Pancreas (tissue), 10 donors: ENCODE measurements around the gene LBH. TPM values are rescaled to one million over a fixed set of nuclear protein-coding genes. Genes with fewer than 3 reads are reported as not detected.

Experiments used
- ATAC-seq, 4 donors: fragments of 200-7000 bp; cut with Tn5 transposase; one replicate each; pipeline versions ENCODE4 v1.8.0 to v1.9.1; 2020; ENCODE audit warnings: mild to moderate bottlenecking in 4 of 4, moderate library complexity in 4 of 4
- DNase-seq, 6 donors: peaks; one replicate each; pipeline ENCODE4 v3.0.0-alpha.2; 2020
- FAIRE-seq: peaks from 2 replicates; lab custom pipeline; 2012; peaks lifted over from hg19 to GRCh38; lab: Jason Lieb, UNC
- H3K27ac ChIP-seq, 4 donors: fragments of 200-600 bp; sonication (generic); 1 replicate in 3 of 4; 2 replicates in 1 of 4; pipeline versions ENCODE4 v1.5.0 to v1.8.0; 2020
- H3K27me3 ChIP-seq, 4 donors: fragments of 200-600 bp; one replicate each; pipeline ENCODE4 v1.8.0; 2021
- H3K36me3 ChIP-seq, 3 donors: fragments of 200-600 bp; sonication (generic) in 1 of 3; one replicate each; pipeline versions ENCODE4 v1.5.0 to v1.8.0; 2020 to 2021
- H3K4me1 ChIP-seq, 3 donors: fragments of 200-600 bp; one replicate each; pipeline ENCODE4 v1.8.0; 2021
- H3K4me3 ChIP-seq, 4 donors: fragments of 200-600 bp; sonication (generic) in 2 of 4; one replicate each; pipeline versions ENCODE4 v1.5.0 to v1.8.0; 2020 to 2021
- H3K9me3 ChIP-seq, 4 donors: fragments of 200-600 bp; one replicate each; pipeline ENCODE4 v1.8.0; 2021
- WGBS, 2 donors: extraction: QIAGEN DNeasy Blood & Tissue Kit; methylation state at CpG; one replicate each; pipeline ENCODE4 v1.1.7; 2013; 5-methylcytosine and 5-hydroxymethylcytosine counted together
- intact Hi-C, 3 donors: fragments of 100-400 bp; cut with DNase I; formaldehyde crosslinking; loops; one replicate each; pipeline versions ENCODE4 v1.11.1 to v1.14.2; 2022
- polyA plus RNA-seq, 2 donors: library from polyadenylated mRNA; stranded (reverse); fragments of 200-250 nt; gene quantifications; one replicate each; pipeline ENCODE4 v1.2.3, GENCODE V29; 2013
- total RNA-seq, 6 donors: library from RNA; stranded (reverse); fragmentation: NEBNext Ultra II Directional in 4 of 6; extraction: Animal tissue kit (Norgen Biotek cat#: 25700) in 4 of 6; gene quantifications; one replicate each; pipeline versions ENCODE4 v1.2.1 to v1.2.4, GENCODE V29; 2021 to 2023
- TF ChIP-seq, protein P1 (sequence below), 4 donors: fragments of 200-600 bp; sonication (generic) in 3 of 4; IDR thresholded peaks; one replicate each; pipeline versions ENCODE4 v1.5.0 to v1.8.0; 2021; ENCODE audit warnings: antibody characterized with exemption in 4 of 4
- donor health status: healthy with polysubstance abuse.
- donor health status: DM: no; HTN: no; CAD: no; lungs with moderate emphysema.
- donor health status: DM: no; HTN: no; CAD: no.
- donor health status: control.
- donor health status: control.
- donor health status: Bipolar disorder and iron deficiency.
- donor health status: DM: yes; HTN: yes; CAD: no.
- donor health status: DM: no; HTN: no; CAD: no.
- donor health status: DM: no; HTN: no; CAD: no.
- donor health status: DM: yes; HTN: yes; CAD: no.

The LBH gene
- total and polyA plus RNA-seq, 8 donors = 4.1 to 26.9 (median 7.4) TPM

DNA sequence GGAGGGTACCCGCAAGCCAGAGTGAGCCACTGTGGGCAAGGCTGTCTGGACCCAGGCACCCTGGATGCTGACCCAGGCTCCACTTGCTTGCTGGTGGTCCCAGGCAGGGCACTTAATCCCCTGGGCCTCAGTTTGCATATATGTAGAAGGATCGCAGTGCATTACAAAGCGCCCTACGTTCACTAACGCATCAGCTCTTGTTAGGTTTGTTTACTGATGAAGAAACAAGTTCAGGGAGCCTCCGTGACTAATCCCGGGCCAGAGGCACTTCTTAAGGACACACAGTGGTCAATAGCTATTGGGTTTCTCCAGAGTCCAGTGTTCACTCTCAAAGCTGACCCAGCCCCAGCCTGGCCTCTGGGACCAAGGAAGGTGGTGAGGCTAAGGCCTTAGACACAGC, 70.2 kb downstream of the LBH start:
- WGBS, 2 donors = 96% methylated on average over 7 of the region's 7 CpGs
- Histone ChIP-seq H3K4me1 (peaks cover 0 to 11% (median 0%) of the 10 kb centered on the region in 3 donors), H3K4me3 (no peak overlapping the region), H3K27me3 (no peaks in the 10 kb centered on the region), H3K9me3 (no peaks in the 10 kb centered on the region), H3K27ac (no peak overlapping the region), H3K36me3 (no peaks in the 10 kb centered on the region)
- TF ChIP-seq, protein P1, sequence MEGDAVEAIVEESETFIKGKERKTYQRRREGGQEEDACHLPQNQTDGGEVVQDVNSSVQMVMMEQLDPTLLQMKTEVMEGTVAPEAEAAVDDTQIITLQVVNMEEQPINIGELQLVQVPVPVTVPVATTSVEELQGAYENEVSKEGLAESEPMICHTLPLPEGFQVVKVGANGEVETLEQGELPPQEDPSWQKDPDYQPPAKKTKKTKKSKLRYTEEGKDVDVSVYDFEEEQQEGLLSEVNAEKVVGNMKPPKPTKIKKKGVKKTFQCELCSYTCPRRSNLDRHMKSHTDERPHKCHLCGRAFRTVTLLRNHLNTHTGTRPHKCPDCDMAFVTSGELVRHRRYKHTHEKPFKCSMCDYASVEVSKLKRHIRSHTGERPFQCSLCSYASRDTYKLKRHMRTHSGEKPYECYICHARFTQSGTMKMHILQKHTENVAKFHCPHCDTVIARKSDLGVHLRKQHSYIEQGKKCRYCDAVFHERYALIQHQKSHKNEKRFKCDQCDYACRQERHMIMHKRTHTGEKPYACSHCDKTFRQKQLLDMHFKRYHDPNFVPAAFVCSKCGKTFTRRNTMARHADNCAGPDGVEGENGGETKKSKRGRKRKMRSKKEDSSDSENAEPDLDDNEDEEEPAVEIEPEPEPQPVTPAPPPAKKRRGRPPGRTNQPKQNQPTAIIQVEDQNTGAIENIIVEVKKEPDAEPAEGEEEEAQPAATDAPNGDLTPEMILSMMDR (IDR thresholded peaks at IDR 0.05) = no peak
- no peak for ATAC-seq
- FAIRE-seq = no peak
- no peak for DNase-seq
- intact Hi-C loops = no loop called here

GRCh38 chr2:30302566-30302965, 71.2 kb downstream of the LBH start:
- DNase-seq (no peak), FAIRE-seq (no peak), ATAC-seq (no peak)
- no peaks in the 10 kb centered on the region for H3K27me3 ChIP-seq
- WGBS, 2 donors = 88 to 96% methylated on average over 5 of the region's 5 CpGs
- no peak overlapping the region for H3K4me3 ChIP-seq
- intact Hi-C loops = no loop called here
- peaks cover 0 to 11% (median 0%) of the 10 kb centered on the region in 3 donors for H3K4me1 ChIP-seq
- TF ChIP-seq, protein P1 (IDR thresholded peaks at IDR 0.05) = no peak
- H3K9me3 ChIP-seq = no peaks in the 10 kb centered on the region
- no peaks in the 10 kb centered on the region for H3K36me3 ChIP-seq
- H3K27ac ChIP-seq = no peak overlapping the region

GRCh38 chr2:30303095-30303494, 71.8 kb downstream of the LBH start:
- DNase-seq (no peak), ATAC-seq (no peak), FAIRE-seq (no peak)
- no peak overlapping the region for H3K4me3 ChIP-seq
- TF ChIP-seq, protein P1 (IDR thresholded peaks at IDR 0.05) = no peak
- 92 to 96% methylated on average over 11 of the region's 11 CpGs for WGBS, 2 donors
- intact Hi-C loops = no loop called here
- no peaks in the 10 kb centered on the region for H3K27me3 ChIP-seq
- H3K27ac ChIP-seq = no peak overlapping the region
- no peaks in the 10 kb centered on the region for H3K9me3 ChIP-seq
- peaks cover 0 to 11% (median 0%) of the 10 kb centered on the region in 3 donors for H3K4me1 ChIP-seq
- no peaks in the 10 kb centered on the region for H3K36me3 ChIP-seq

- Histone ChIP-seq H3K36me3 (no peaks in the 10 kb centered on the region), H3K4me1 (peaks cover 0 to 7% (median 0%) of the 10 kb centered on the region in 3 donors), H3K9me3 (no peaks in the 10 kb centered on the region), H3K27me3 (no peaks in the 10 kb centered on the region), H3K4me3 (no peak overlapping the region), H3K27ac (no peak overlapping the region)
- intact Hi-C loops = no loop called here
- TF ChIP-seq, protein P1 (IDR thresholded peaks at IDR 0.05) = no peak
- FAIRE-seq (no peak), DNase-seq (no peak), ATAC-seq (no peak)
Measured at GRCh38 chr2:30305235-30305634, 73.9 kb downstream of the LBH start.

DNA sequence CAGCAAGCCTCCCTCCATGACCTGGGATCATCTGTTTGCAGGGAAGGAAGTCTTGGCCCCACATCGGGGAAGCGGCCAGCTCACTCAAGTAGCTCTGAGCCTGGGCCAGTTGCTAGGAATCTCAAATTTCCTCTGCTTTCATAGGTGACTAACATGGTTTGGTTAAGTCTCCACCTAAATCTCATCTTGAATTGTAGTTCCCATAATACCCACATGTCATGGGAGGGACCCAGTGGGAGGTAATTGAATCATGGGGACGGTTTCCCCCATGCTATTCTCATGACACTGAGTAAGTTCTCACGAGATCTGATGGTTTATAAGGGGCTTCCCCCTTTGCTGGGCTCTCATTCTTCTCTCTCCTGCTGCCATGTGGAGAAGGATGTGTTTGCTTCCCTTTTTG, 75.2 kb downstream of the LBH start:
- Histone ChIP-seq H3K27me3 (no peaks in the 10 kb centered on the region), H3K27ac (no peak overlapping the region), H3K4me1 (no peaks in the 10 kb centered on the region), H3K36me3 (no peaks in the 10 kb centered on the region), H3K4me3 (no peak overlapping the region), H3K9me3 (no peaks in the 10 kb centered on the region)
- TF ChIP-seq, protein P1 (IDR thresholded peaks at IDR 0.05) = no peak
- 89 to 96% methylated on average over 4 of the region's 4 CpGs for WGBS, 2 donors
- ATAC-seq (no peak), DNase-seq (no peak), FAIRE-seq (no peak)
- intact Hi-C loops = no loop called here
